ENCODE measurements around the gene XRCC4.

GRCh38 chr5:83042507-83042906, 34.8 kb upstream of the XRCC4 start:
- no peak for TF ChIP-seq POLR2AphosphoS5 (IDR thresholded peaks at IDR 0.05)
- TF ChIP-seq CTCF (IDR thresholded peaks at IDR 0.05) = no peak
- no peak for TF ChIP-seq POLR2A (IDR thresholded peaks at IDR 0.05)
- TF ChIP-seq EP300 (IDR thresholded peaks at IDR 0.05) = no peak

All from suprapubic skin (tissue), 4 donors.